DMS 273 (cell line): Measurements from ENCODE around the gene FRMPD4.

Source experiments
- DNase-seq: peaks from one replicate; lab custom pipeline; 2025; ENCODE audit not compliant: unreplicated experiment; lab: John Stamatoyannopoulos, UW

The FRMPD4 gene

DNA sequence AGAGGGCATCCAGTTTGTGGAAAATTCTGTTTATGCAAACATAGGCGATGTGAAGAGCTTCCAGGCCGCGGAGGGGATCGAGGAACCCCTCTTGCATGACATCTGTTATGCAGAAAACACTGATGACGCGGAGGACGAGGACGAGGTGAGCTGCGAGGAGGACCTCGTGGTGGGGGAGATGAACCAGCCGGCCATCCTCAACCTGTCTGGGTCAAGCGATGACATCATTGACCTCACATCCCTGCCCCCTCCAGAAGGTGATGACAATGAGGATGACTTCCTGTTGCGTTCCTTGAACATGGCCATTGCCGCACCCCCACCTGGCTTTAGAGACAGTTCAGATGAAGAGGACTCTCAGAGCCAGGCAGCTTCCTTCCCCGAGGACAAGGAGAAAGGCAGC is 578.3 kb downstream of the FRMPD4 start:
- no peak for DNase-seq

DNA sequence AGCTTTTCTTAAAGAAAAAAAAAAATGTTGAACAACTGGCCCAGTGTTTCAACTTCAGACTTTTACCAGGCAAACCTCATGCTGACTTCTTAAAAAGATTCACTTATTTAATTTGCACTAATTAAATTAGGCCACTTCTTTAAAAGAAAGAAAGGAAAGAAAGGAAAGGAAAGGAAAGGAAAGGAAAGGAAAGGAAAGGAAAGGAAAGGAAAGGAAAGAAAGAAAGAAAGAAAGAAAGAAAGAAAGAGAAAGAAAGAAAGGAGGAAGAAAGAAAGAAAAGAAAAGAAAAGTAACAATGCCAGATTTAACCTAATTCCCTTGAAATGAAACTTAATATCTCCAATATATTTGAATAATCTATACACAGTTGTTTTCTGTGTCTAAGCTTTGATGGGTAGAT is 581.6 kb downstream of the FRMPD4 start:
- DNase-seq: no peak

DNA sequence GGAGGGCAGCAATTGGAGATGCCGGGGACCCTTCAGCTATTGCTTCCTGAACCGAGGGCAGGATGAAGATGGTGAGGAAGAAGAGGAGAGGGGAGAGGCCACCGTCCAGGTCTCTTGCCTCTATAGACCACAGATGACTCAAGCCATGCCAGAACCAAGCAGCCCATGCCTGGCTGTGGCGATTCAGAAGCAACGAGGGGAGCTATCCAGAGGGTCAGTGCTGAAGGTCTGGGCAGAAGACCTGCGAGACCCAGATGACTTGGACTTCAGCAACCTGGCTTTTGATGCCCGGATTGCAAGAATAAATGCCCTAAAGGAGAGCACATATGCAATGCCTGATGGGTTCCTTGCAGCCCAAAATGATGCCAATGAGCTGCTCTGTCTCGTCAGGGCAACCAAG is 582.8 kb downstream of the FRMPD4 start:
- no peak for DNase-seq

DNA sequence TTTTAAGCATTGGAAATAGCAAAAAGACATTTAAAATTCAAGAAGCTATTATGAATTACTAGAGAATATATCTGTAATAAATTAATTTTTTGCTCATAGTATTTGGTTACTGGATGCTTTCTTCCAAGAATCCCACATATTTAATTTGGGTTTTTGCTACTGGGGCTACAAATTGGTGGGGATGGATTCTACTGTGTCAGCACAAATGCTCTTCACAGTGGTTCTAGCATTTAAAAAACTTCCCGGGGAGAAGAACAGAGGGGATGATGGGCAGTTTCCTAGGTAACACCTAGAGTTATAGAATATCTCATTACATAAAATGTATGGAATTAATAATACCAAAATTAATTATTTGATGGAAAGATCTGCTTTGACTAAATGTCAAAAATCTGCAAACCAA is 584.0 kb downstream of the FRMPD4 start:
- DNase-seq: no peak

DNA sequence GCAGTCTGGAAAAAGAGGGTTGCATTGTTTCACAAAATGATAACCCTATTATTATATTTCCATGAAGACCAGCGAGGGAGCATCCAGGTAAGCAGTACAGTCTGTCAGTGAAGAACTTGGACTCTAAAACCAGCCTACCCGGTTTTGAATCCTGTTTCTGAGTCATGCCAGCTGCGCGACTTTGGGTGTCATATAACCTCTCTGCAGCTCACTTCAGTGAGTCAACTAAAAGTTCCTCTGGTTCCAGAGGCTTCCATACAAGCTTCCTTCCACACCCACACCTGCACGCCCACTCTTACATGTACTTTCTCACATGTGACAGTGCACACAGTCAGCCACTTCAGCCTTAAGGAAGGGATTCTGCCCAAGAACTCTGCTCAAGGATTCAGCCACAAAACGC is 603.1 kb downstream of the FRMPD4 start:
- no peak for DNase-seq

DNA sequence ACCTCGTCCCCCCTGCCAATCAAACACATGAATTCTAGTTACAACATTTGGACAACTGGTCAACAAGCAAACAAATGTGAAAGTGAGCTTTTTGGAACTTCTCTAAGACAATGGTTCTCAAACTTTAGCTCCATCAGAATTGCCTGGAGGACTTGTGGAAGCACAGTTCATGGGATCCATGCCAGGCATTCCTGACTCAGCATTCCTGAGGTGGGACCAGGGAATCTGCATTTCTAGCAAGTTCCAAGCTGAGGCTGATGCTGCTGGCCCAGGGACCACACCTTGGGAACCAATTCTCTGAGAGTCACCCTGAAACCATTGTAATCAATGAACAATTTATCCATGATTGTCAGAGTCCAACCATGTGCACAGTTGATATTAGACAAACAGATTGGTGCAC is 609.2 kb downstream of the FRMPD4 start:
- DNase-seq: no peak

DNA sequence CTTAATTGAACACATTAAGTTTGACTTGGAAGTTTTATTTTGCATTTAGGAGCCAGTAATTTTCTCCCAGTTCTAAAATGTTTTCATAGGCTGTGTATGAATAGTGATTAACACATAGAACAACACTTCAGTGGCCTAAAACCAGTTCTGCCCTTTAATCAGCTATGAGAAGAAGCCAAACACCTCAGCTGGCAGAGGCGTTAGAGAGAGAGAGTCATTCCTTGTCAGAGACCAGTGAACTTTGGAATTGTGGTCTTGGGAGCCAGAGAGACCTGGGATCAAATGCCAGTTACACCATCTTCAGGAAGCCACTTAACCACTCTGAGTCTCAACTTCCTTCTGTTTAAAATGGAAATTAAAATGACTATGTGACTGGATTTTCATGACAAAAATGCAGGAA is 613.6 kb downstream of the FRMPD4 start:
- no peak for DNase-seq

DNA sequence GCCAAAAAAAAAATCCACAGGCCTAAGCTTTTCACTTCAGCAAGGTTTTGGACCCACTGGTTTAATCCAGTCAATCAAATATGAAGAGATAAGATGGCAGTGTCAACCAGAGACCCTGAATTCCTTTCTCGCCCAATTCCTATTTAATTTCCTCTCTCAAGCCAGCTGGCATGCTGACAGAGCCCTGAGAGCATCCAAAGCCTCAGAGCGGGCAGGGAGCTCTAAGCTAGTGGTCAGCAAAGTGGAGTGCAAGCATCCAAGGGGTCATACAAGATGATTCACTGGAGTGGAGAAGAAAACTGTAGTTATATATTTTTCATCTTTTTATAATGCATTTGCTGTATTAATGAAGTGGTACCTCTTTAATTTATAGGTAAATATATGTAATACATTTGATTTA is 615.1 kb downstream of the FRMPD4 start:
- no peak for DNase-seq

DNA sequence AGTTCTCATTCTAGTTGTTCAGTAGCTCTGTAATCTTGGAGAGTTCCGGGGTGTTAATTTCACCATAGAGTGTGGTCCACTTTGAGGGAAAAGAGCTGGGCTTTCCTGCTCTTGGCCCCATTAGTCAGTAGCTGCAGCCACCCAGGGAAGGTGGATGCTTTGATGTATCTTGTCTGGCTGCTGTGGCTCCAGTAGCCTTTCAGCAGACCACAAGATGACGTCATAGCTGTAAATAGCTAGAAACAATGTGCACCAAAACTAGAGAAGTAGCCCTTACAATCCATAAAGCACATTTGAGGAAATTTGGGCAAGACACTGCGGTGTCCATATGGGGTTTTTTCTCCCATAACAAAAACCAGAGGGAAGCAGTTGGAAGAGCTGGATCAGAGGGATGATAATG is 620.0 kb downstream of the FRMPD4 start:
- DNase-seq: no peak

DNA sequence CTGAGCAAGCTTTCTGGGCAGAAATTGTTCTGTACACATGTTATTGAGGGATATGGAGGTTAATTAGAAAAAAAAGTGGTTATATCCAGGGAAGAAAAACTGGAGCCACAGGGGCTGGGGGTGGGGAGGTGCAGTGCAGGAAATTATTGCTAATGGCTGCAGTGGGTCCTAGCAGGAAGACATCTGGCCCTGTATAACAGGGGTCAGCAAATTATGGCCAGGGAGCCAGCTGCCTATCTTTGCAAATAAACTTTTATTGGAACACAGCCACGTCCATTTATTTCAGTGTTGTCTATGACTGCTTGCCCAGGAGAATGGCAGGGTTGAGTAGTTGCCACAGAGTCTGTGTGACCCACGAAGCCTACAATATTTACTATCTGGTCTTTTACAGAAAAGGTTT is 629.6 kb downstream of the FRMPD4 start:
- DNase-seq: peak; percentile 44

DNA sequence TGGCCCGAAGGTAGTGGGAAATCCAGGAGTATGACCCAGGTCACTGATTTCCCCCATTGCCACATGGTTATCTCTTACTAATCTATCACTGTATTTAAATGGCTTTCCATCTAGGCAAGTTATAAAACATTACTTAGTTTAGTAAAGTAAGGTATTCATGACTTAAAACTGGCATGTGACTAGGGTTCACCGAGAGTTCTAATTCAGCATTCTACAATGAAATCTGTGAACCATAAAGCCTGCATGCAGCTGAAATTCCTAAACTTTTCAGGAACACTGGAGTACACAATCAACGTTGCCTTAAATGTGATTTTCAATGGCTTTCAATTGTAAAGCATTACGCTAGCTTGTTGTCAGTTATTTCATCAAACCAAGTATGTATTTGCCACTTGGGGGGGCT is 630.2 kb downstream of the FRMPD4 start:
- no peak for DNase-seq

DNA sequence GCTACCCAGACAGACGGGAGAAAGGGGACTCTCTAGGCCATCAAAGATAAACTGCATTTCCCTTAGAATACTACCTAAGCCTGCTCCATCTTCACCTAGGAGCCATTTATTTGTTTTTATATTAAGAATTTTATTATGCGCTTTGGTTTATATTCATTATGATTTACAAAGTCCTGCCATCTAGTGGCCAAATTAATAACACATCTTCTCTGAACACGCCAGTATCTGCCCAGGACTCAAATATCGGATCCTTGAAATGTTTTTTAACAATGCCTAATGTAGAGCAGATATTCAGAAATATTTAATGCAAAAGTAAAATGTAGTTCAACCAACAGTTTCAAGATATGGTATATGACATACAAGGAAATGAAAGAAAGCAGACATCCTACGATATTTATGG is 632.2 kb downstream of the FRMPD4 start:
- peak; percentile 66 for DNase-seq

DNA sequence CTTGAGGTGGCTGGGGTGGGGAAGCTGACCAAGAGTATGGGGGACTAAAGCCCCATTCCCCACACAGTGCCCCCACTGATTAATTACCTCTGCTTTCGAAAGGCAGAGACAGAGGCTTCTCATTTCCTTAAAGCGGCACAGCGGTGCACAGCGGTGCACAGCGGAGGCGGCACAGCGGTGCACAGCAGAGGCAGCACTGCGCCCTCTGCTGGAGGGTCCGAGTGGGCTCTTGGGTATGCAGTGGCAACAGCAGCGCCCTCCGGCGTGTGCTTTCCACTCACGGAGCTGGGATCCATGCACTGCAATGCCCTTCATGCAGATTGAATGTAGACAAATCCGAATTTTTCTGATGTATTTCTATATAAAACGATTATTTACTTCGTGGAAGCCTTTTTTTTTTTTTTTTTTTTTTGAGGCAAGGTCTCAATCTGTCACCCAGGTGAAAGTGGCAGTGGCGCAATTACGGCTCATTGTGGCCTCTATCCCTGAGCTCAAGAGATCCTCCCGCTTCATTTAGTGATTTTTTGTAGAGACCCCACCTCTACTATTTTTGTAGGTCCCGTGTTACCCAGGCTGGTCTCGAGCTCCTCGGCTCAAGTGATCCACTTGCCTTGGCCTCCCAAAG is 633.3 kb downstream of the FRMPD4 start:
- peak; percentile 31 for DNase-seq
